Ramos (cell line): ENCODE results near the gene MLPH.

ENCODE experiments used
- in situ Hi-C: fragments of 300-500 bp; cut with MboI; formaldehyde crosslinking; loops from one replicate; pipeline ENCODE4 v1.14.3; 2022; ENCODE audit warnings: low sequenced_read_pairs; ENCODE audit not compliant: unreplicated experiment

The MLPH gene

GRCh38 chr2:237486819-237487448 lies at the start of gene MLPH:
MLPH (plus strand) TSS chr2:237487251; CDS start chr2:237493427, 6,176 bp downstream.
- in situ Hi-C loops: no loop called here

GRCh38 chr2:237437566-237437965 lies 49.5 kb upstream of the MLPH start:
- in situ Hi-C loops: no loop called here

GRCh38 chr2:237438080-237438940 lies 48.7 kb upstream of the MLPH start:
- in situ Hi-C loops: no loop called here

GRCh38 chr2:237440819-237441281 lies 46.2 kb upstream of the MLPH start:
- in situ Hi-C loops: no loop called here

GRCh38 chr2:237441605-237442274 lies 45.3 kb upstream of the MLPH start:
- in situ Hi-C loops: no loop called here

- in situ Hi-C loops: no loop called here
These were observed 43.0 kb upstream of the MLPH start for GRCh38 chr2:237444071-237444470.

- in situ Hi-C loops: no loop called here
These were observed 41.3 kb upstream of the MLPH start for GRCh38 chr2:237445611-237446337.

- in situ Hi-C loops: no loop called here
These were observed 40.7 kb upstream of the MLPH start for GRCh38 chr2:237446338-237446665.

- in situ Hi-C loops: no loop called here
These were observed 39.6 kb upstream of the MLPH start for GRCh38 chr2:237447496-237447895.

- in situ Hi-C loops: no loop called here
These were observed 38.9 kb upstream of the MLPH start for GRCh38 chr2:237448171-237448570.

- in situ Hi-C loops: no loop called here
These were observed 38.4 kb upstream of the MLPH start for GRCh38 chr2:237448626-237449025.

GRCh38 chr2:237449193-237449881 lies 37.7 kb upstream of the MLPH start:
- in situ Hi-C loops: no loop called here

- in situ Hi-C loops: no loop called here
These were observed 36.9 kb upstream of the MLPH start for GRCh38 chr2:237450108-237450507.

- in situ Hi-C loops: no loop called here
These were observed 36.5 kb upstream of the MLPH start for GRCh38 chr2:237450583-237450982.

GRCh38 chr2:237451643-237452469 lies 35.2 kb upstream of the MLPH start:
- in situ Hi-C loops: no loop called here

- in situ Hi-C loops: no loop called here
These were observed 34.2 kb upstream of the MLPH start for GRCh38 chr2:237452861-237453260.

GRCh38 chr2:237453671-237454070 lies 33.4 kb upstream of the MLPH start:
- in situ Hi-C loops: no loop called here

GRCh38 chr2:237455764-237456163 lies 31.3 kb upstream of the MLPH start:
- in situ Hi-C loops: no loop called here

- in situ Hi-C loops: no loop called here
These were observed 30.7 kb upstream of the MLPH start for GRCh38 chr2:237456200-237456843.
